GM12892 (cell line): ENCODE measurements around the gene CNTNAP5.

Experiments used
- POLR2A ChIP-seq: IDR thresholded peaks from 2 replicates; pipeline ENCODE4 v1.6.1; 2011; ENCODE audit warnings: low read depth, low read length, control low read depth
- POLR2AphosphoS5 ChIP-seq: IDR thresholded peaks from 2 replicates; pipeline ENCODE4 v1.6.1; 2011; ENCODE audit warnings: low read depth, low read length, control low read depth

DNA sequence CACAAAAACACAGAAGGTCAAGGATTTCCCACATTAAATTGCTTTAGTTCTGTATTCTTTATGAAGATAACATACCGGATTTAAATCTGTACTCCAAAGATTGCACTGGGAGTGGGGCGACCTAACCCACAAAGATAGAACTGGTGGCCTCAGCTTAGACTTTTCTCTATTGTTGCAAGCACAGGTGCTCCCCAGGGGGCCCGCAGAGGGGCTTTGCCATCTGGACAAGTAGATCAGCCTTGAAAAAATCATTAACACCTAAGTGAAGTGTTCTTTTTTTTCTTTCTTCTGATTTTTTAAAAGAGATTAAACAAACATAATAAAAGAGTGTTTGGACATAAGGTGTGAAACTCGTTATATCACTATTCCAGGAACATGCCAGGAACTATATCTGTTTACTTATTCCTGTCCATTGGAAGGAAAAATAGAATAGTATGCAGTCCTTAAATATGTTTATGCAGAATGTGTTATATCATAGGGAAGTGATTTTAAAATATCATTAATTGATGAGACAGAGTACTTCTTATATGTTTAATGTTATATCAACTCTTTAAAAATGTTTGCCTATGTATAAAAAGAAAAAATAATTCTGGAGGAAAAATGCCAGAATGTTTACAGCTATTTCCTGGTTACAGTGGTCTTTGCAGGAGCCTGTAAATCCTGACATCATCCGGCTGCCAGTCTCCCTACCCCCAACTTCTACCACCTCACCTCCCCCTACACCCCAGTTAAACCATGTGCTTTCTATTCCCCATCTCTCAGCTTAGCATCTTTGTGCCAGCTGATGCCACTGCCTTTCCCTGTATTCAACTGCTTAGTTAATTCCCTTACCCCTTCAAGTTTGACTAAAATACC lies 679.2 kb downstream of the CNTNAP5 start:
- TF ChIP-seq POLR2AphosphoS5 (no peak), POLR2A (no peak)
